RWPE1 (cell line): ENCODE results near the gene HDAC4.
A peak's percentile ranks its signal among the peaks of the same experiment; 100 is the strongest.

Experiments
- CTCF ChIA-PET: fragments of 350-600 bp; sonication (Branson Sonifier 250); formaldehyde crosslinking; extraction: SDS; loops from one replicate; lab custom pipeline; 2021; lab: Yijun Ruan, JAX
- POLR2A ChIA-PET: fragments of 400-600 bp; formaldehyde crosslinking; extraction: SDS; loops from one replicate; lab custom pipeline; 2020; ENCODE audit warnings: antibody characterized with exemption; ENCODE audit not compliant: low non-redundant PET; lab: Yijun Ruan, JAX
- DNase-seq: peaks from one replicate; pipeline ENCODE4 v3.0.0; 2012; ENCODE audit warnings: low spot score
- H3K27ac ChIP-seq: fragments of 450-650 bp; 2 replicates; pipeline ENCODE4 v1.5.1; 2017
- TF ChIP-seq, protein P1 (sequence below): fragments of 450-650 bp; conservative IDR thresholded peaks from 2 replicates; pipeline ENCODE4 v1.5.1; 2017; ENCODE audit warnings: low read depth, mild to moderate bottlenecking

The HDAC4 gene

DNA sequence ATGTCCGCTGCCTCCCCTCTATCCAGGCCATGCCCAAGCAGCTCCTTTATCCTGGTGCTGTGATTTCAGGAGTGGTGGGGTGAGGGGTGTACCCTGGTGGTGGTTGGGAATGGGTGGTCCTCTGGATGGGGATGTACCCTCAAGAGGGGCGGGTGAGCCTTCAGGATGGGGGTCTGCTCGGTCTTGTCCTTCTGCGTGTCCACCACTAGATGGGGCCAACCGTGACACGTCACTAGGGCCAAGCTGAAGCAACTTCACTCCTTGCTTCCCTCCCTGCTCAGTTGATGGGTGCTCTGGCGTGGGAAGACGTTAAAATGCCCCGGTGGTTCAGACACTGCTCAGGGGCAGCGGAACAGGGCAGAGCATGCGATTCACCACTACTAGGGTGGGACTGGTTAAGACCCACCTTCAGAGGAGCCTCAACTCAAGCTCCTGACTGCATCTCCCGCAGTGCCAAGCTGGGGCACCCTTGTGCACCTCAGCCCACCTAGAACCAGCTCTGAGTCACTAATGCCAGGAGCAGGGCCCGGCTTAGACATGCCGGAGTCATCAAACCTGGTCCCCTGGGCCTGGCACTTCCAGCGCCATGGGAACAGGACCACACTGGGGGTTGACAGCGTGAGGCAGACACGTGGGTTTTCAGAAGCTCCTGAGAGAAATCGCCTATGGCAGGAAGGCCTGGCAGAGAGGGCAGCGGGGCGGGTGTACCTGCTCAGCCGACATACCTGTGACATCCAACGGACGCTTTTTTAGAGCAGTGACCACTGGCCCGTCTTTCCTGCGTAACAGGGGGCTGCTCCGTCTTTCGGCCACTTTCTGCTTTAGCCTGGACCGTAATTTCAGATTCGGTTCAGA lies 256.7 kb downstream of the HDAC4 start:
- TF ChIP-seq, protein P1, sequence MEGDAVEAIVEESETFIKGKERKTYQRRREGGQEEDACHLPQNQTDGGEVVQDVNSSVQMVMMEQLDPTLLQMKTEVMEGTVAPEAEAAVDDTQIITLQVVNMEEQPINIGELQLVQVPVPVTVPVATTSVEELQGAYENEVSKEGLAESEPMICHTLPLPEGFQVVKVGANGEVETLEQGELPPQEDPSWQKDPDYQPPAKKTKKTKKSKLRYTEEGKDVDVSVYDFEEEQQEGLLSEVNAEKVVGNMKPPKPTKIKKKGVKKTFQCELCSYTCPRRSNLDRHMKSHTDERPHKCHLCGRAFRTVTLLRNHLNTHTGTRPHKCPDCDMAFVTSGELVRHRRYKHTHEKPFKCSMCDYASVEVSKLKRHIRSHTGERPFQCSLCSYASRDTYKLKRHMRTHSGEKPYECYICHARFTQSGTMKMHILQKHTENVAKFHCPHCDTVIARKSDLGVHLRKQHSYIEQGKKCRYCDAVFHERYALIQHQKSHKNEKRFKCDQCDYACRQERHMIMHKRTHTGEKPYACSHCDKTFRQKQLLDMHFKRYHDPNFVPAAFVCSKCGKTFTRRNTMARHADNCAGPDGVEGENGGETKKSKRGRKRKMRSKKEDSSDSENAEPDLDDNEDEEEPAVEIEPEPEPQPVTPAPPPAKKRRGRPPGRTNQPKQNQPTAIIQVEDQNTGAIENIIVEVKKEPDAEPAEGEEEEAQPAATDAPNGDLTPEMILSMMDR, result peak; percentile 63
- ChIA-PET CTCF (interaction anchor here (0.6 to 1.2 kb wide), 7 partner anchors 19 to 750 kb away, joined by 3 to 4 read pairs (median 3); no protein-coding TSS in a partner anchor), POLR2A (no interaction called here)
- DNase-seq, result peak; percentile 13
- H3K27ac ChIP-seq, result no peak overlapping the region

GRCh38 chr2:239142806-239143205 lies 258.0 kb downstream of the HDAC4 start:
- TF ChIP-seq, protein P1, result no peak
- POLR2A ChIA-PET, result no interaction called here
- no peak for DNase-seq
- CTCF ChIA-PET, result interaction anchor here (0.5 to 1.1 kb wide), 4 partner anchors 115 to 136 kb away, joined by 3 read pairs; no protein-coding TSS in a partner anchor
- H3K27ac ChIP-seq, result no peak overlapping the region

GRCh38 chr2:239142296-239142695 lies 258.5 kb downstream of the HDAC4 start:
- ChIA-PET CTCF (interaction anchor here (0.5 to 0.6 kb wide), 3 partner anchors 36 to 137 kb away, joined by 3 read pairs; no protein-coding TSS in a partner anchor), POLR2A (no interaction called here)
- TF ChIP-seq, protein P1, result no peak
- H3K27ac ChIP-seq, result no peak overlapping the region
- no peak for DNase-seq

DNA sequence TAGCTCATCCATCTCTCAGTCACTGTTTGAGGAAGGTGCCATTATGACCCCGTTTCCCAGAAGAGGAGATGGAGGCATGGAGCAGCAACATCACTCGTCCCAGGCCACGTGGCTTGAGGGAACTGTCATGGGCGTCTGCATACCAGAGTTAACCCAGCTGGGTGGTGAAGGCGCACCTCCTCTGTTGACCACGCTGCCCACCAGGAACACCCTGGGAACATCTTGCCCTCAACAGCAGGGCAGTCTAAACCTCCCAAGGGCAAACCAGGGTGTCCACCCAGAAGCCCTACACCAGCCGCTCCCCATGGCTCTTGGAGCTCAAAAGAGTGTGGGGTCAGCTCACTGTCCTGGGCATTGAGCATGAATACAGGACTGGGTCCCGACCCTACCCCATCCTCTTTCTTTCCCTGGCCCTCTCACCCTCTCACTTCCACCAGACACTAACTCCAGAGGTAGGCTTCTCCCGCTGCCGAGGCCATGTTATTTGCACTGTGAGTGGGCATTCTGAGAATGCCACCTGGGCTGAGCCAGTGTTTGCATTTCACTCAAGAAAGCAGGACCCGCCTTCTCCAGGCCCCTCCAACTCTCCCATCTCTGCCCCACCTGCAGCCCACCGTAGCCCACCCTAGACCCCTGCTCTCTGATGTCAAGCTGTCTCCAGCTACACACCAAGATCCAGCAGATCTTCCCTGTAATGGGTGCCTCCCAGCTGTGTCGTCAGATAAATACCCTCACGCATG lies 259.6 kb downstream of the HDAC4 start:
- TF ChIP-seq, protein P1, result no peak
- POLR2A ChIA-PET, result no interaction called here
- DNase-seq, result no peak
- CTCF ChIA-PET, result no interaction called here
- H3K27ac ChIP-seq, result no peak overlapping the region

- H3K27ac ChIP-seq, result no peak overlapping the region
- CTCF ChIA-PET, result no interaction called here
- TF ChIP-seq, protein P1, result no peak
- POLR2A ChIA-PET, result no interaction called here
- DNase-seq, result no peak
Observed at GRCh38 chr2:239140346-239141020, 260.3 kb downstream of the HDAC4 start.

- CTCF ChIA-PET, result no interaction called here
Observed at GRCh38 chr2:239139566-239139965, 261.3 kb downstream of the HDAC4 start.

More at GRCh38 chr2:239139566-239139965, 261.3 kb downstream of the HDAC4 start:
- H3K27ac ChIP-seq, result no peak overlapping the region
- TF ChIP-seq, protein P1, result no peak
- no peak for DNase-seq
- POLR2A ChIA-PET, result no interaction called here
